Kidney (tissue), 14 donors: ENCODE measurements around the gene PPP2R2C. TPM values are rescaled to one million over a fixed set of nuclear protein-coding genes. Genes with fewer than 3 reads are reported as not detected.

Source experiments
- DNase-seq, 5 donors: peaks; one replicate each; pipeline ENCODE4 v3.0.0-alpha.2; 2013 to 2020
- FAIRE-seq: peaks from 2 replicates; lab custom pipeline; 2012; peaks lifted over from hg19 to GRCh38; lab: Jason Lieb, UNC
- H3K27ac ChIP-seq, 2 donors: one replicate each; pipeline ENCODE4 v1.7.0; 2013; ENCODE audit warnings: low read depth in 2 of 2, low read length in 2 of 2, inconsistent platforms in 1 of 2
- H3K27me3 ChIP-seq: one replicate; pipeline ENCODE4 v1.7.1; 2013; ENCODE audit warnings: low read length, inconsistent platforms; ENCODE audit not compliant: control insufficient read depth, insufficient read depth
- H3K36me3 ChIP-seq, 3 donors: one replicate each; pipeline versions ENCODE4 v1.7.0 to v1.7.1; 2013; ENCODE audit warnings: low read length in 3 of 3, control low read depth in 1 of 3, inconsistent platforms in 1 of 3; ENCODE audit not compliant: insufficient read depth in 3 of 3, control insufficient read depth in 2 of 3
- H3K4me1 ChIP-seq, 3 donors: one replicate each; pipeline versions ENCODE4 v1.7.0 to v1.7.1; 2013; ENCODE audit warnings: low read length in 3 of 3, inconsistent platforms in 1 of 3, low read depth in 1 of 3; ENCODE audit not compliant: control insufficient read depth in 2 of 3, insufficient read depth in 2 of 3
- H3K4me3 ChIP-seq, 3 donors: one replicate each; pipeline versions ENCODE4 v1.7.0 to v1.8.1; 2013; ENCODE audit warnings: low read length in 3 of 3, control low read depth in 1 of 3, inconsistent platforms in 1 of 3
- H3K9ac ChIP-seq, 3 donors: one replicate each; pipeline versions ENCODE4 v1.7.0 to v1.7.1; 2013; ENCODE audit warnings: low read length in 3 of 3, control low read depth in 1 of 3, inconsistent platforms in 1 of 3
- H3K9me3 ChIP-seq, 3 donors: one replicate each; pipeline versions ENCODE4 v1.7.0 to v1.7.1; 2013; ENCODE audit warnings: low read length in 3 of 3, control low read depth in 1 of 3, inconsistent platforms in 1 of 3; ENCODE audit not compliant: control insufficient read depth in 2 of 3, insufficient read depth in 1 of 3
- intact Hi-C: fragments of 100-400 bp; cut with DNase I; formaldehyde crosslinking; loops from one replicate; pipeline ENCODE4 v1.11.1; 2022
- polyA plus RNA-seq: library from polyadenylated mRNA; stranded (reverse); fragments of 350-450 nt; fragmentation: Illumina TruSeq; extraction: RNeasy Lipid Tissue Mini Kit (QIAGEN cat#74804); gene quantifications from one replicate; pipeline ENCODE4 v1.2.3, GENCODE V29; 2014; ENCODE audit warnings: low read depth, low replicate concordance; ENCODE audit not compliant: insufficient read depth
- total RNA-seq: library from RNA; stranded (reverse); fragmentation: NEBNext Ultra II Directional; extraction: Animal tissue kit (Norgen Biotek cat#: 25700); gene quantifications from one replicate; pipeline ENCODE4 v1.2.1, GENCODE V29; 2021
- TF ChIP-seq, protein P1 (sequence below): IDR thresholded peaks from 3 replicates; pipeline ENCODE4 v1.5.1; 2012; ENCODE audit warnings: mild to moderate bottlenecking, moderate library complexity, borderline replicate concordance; ENCODE audit not compliant: insufficient read depth; ENCODE audit errors: extremely low read depth
- donor health status: control.
- donor health status: control.
- donor health status: control.
- donor health status: control.
- donor health status: control.
- donor health status: DM: yes; HTN: yes; CAD: no.
- donor health status: Normal renal cell carcinoma (clear cell type).

Gene PPP2R2C
- total and polyA plus RNA-seq, 2 donors from 2014 or later, result 0.39 to 0.82 TPM

DNA sequence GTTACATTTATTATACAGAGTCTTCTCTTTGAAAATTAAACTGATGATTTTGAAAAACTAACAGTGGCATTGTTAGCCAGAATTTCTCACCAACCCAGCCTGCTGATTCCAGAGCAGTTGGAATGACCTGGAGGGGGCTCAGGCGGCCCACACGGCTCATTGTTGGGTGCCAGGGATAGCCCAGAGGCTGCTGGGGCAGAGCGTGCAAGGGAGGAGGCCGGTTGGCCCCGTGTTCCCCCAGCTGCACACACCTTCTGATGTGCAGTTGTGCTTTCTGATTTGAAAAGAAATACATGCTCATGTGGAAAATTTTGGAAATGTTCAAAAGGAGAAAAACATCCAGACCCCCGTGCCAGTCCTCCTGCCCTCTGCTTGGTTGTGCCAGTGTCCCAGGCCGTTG, 182.2 kb downstream of the PPP2R2C start:
- FAIRE-seq, result no peak
- peaks cover 0 to 17% (median 12%) of the 10 kb centered on the region in 3 donors for H3K36me3 ChIP-seq
- intact Hi-C loops, result no loop called here
- H3K4me3 ChIP-seq, result no peak overlapping the region
- H3K27me3 ChIP-seq, result no peaks in the 10 kb centered on the region
- no peak for DNase-seq
- H3K9ac ChIP-seq, result no peak overlapping the region
- no peaks in the 10 kb centered on the region for H3K9me3 ChIP-seq
- H3K4me1 ChIP-seq, result no peaks in the 10 kb centered on the region
- no peak overlapping the region for H3K27ac ChIP-seq
- TF ChIP-seq, protein P1, sequence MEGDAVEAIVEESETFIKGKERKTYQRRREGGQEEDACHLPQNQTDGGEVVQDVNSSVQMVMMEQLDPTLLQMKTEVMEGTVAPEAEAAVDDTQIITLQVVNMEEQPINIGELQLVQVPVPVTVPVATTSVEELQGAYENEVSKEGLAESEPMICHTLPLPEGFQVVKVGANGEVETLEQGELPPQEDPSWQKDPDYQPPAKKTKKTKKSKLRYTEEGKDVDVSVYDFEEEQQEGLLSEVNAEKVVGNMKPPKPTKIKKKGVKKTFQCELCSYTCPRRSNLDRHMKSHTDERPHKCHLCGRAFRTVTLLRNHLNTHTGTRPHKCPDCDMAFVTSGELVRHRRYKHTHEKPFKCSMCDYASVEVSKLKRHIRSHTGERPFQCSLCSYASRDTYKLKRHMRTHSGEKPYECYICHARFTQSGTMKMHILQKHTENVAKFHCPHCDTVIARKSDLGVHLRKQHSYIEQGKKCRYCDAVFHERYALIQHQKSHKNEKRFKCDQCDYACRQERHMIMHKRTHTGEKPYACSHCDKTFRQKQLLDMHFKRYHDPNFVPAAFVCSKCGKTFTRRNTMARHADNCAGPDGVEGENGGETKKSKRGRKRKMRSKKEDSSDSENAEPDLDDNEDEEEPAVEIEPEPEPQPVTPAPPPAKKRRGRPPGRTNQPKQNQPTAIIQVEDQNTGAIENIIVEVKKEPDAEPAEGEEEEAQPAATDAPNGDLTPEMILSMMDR, result no peak

GRCh38 chr4:6288871-6289270, 183.5 kb downstream of the PPP2R2C start:
- H3K36me3 ChIP-seq, result peaks cover 0 to 17% (median 12%) of the 10 kb centered on the region in 3 donors
- TF ChIP-seq, protein P1, result no peak
- intact Hi-C loops, result no loop called here
- H3K27ac ChIP-seq, result no peak overlapping the region
- H3K9me3 ChIP-seq, result no peaks in the 10 kb centered on the region
- DNase-seq, result no peak
- H3K4me1 ChIP-seq, result no peaks in the 10 kb centered on the region
- no peak overlapping the region for H3K4me3 ChIP-seq
- no peak for FAIRE-seq
- no peak overlapping the region for H3K9ac ChIP-seq
- H3K27me3 ChIP-seq, result no peaks in the 10 kb centered on the region

GRCh38 chr4:6288342-6288741, 184.1 kb downstream of the PPP2R2C start:
- Histone ChIP-seq H3K27ac (no peak overlapping the region), H3K36me3 (peaks cover 0 to 17% (median 12%) of the 10 kb centered on the region in 3 donors), H3K4me1 (no peaks in the 10 kb centered on the region), H3K4me3 (no peak overlapping the region), H3K9me3 (no peaks in the 10 kb centered on the region), H3K9ac (no peak overlapping the region), H3K27me3 (no peaks in the 10 kb centered on the region)
- intact Hi-C loops, result no loop called here
- TF ChIP-seq, protein P1, result no peak
- FAIRE-seq (no peak), DNase-seq (no peak)
